Liver (tissue), 9 donors: ENCODE data around the gene GATM. TPM values are rescaled to one million over a fixed set of nuclear protein-coding genes. Genes with fewer than 3 reads are reported as not detected.

Experiments
- DNase-seq: peaks from one replicate; pipeline ENCODE4 v3.0.0-alpha.2; 2017; ENCODE audit warnings: low spot score
- H3K27ac ChIP-seq, 2 donors: one replicate each; pipeline ENCODE4 v1.7.0; 2013; ENCODE audit warnings: inconsistent platforms in 2 of 2, low read length in 2 of 2, control low read depth in 1 of 2, low read depth in 1 of 2, mild to moderate bottlenecking in 1 of 2
- H3K27me3 ChIP-seq, 4 donors: one replicate each; pipeline versions ENCODE4 v1.6.1 to v1.7.0; 2013; ENCODE audit warnings: low read length in 3 of 4, inconsistent platforms in 1 of 4, mild to moderate bottlenecking in 1 of 4, moderate library complexity in 1 of 4; ENCODE audit not compliant: control insufficient read depth in 4 of 4, insufficient read depth in 4 of 4
- H3K36me3 ChIP-seq, 4 donors: one replicate each; pipeline versions ENCODE4 v1.6.1 to v1.7.0; 2013; ENCODE audit warnings: low read length in 3 of 4, mild to moderate bottlenecking in 3 of 4, low read depth in 1 of 4, moderate library complexity in 1 of 4; ENCODE audit not compliant: control insufficient read depth in 4 of 4, insufficient read depth in 3 of 4
- H3K4me1 ChIP-seq, 4 donors: one replicate each; pipeline versions ENCODE4 v1.6.1 to v1.7.0; 2013; ENCODE audit warnings: low read length in 3 of 4, mild to moderate bottlenecking in 3 of 4, moderate library complexity in 1 of 4; ENCODE audit not compliant: control insufficient read depth in 4 of 4, insufficient read depth in 4 of 4
- H3K4me3 ChIP-seq, 3 donors: one replicate each; pipeline versions ENCODE4 v1.6.1 to v1.7.0; 2013; ENCODE audit warnings: low read length in 3 of 3, control low read depth in 1 of 3, low read depth in 1 of 3, mild to moderate bottlenecking in 1 of 3
- H3K9ac ChIP-seq, 2 donors: one replicate each; pipeline ENCODE4 v1.7.0; 2013; ENCODE audit warnings: low read length in 2 of 2, mild to moderate bottlenecking in 2 of 2, moderate library complexity in 2 of 2, control low read depth in 1 of 2, low read depth in 1 of 2
- H3K9me3 ChIP-seq, 4 donors: one replicate each; pipeline versions ENCODE4 v1.6.1 to v1.7.0; 2013; ENCODE audit warnings: low read length in 3 of 4; ENCODE audit not compliant: control insufficient read depth in 4 of 4
- FOXA1 ChIP-seq: IDR thresholded peaks from 2 replicates; pipeline ENCODE4 v1.6.1; 2016; ENCODE audit warnings: antibody characterized with exemption
- FOXA2 ChIP-seq: IDR thresholded peaks from 2 replicates; pipeline ENCODE4 v1.6.1; 2016; ENCODE audit warnings: antibody characterized with exemption
- GABPA ChIP-seq, 2 donors: IDR thresholded peaks in 1 of 2; conservative IDR thresholded peaks in 1 of 2; 2 replicates each; pipeline ENCODE4 v1.6.1; 2016; ENCODE audit warnings: antibody characterized with exemption in 2 of 2, mild to moderate bottlenecking in 1 of 2, moderate library complexity in 1 of 2
- HNF4A ChIP-seq, 2 donors: conservative IDR thresholded peaks; 2 replicates each; pipeline ENCODE4 v1.6.1; 2016; ENCODE audit warnings: antibody characterized with exemption in 2 of 2, mild to moderate bottlenecking in 2 of 2
- HNF4G ChIP-seq: IDR thresholded peaks from 2 replicates; pipeline ENCODE4 v1.6.1; 2016; ENCODE audit warnings: antibody characterized with exemption
- JUND ChIP-seq, 2 donors: IDR thresholded peaks; 2 replicates each; pipeline ENCODE4 v1.6.1; 2016; ENCODE audit warnings: antibody characterized with exemption in 2 of 2
- NR2F2 ChIP-seq: IDR thresholded peaks from 2 replicates; pipeline ENCODE4 v1.6.1; 2016; ENCODE audit warnings: antibody characterized with exemption
- RAD21 ChIP-seq, 2 donors: IDR thresholded peaks; 2 replicates each; pipeline ENCODE4 v1.6.1; 2016; ENCODE audit warnings: antibody characterized with exemption in 2 of 2, mild to moderate bottlenecking in 2 of 2
- RXRA ChIP-seq, 2 donors: IDR thresholded peaks; 2 replicates each; pipeline ENCODE4 v1.6.1; 2017 to 2018; ENCODE audit warnings: antibody characterized with exemption in 2 of 2, mild to moderate bottlenecking in 1 of 2
- SP1 ChIP-seq: IDR thresholded peaks from 2 replicates; pipeline ENCODE4 v1.6.1; 2018; ENCODE audit warnings: antibody characterized with exemption, mild to moderate bottlenecking
- TAF1 ChIP-seq: conservative IDR thresholded peaks from 2 replicates; pipeline ENCODE4 v1.6.1; 2016; ENCODE audit warnings: antibody characterized with exemption, mild to moderate bottlenecking
- YY1 ChIP-seq: IDR thresholded peaks from 2 replicates; pipeline ENCODE4 v1.6.1; 2016; ENCODE audit warnings: antibody characterized with exemption, mild to moderate bottlenecking
- WGBS: extraction: QIAGEN DNeasy Blood & Tissue Kit; methylation state at CpG from one replicate; pipeline ENCODE4 v1.1.7; 2013; 5-methylcytosine and 5-hydroxymethylcytosine counted together
- polyA plus RNA-seq, 2 donors: library from polyadenylated mRNA; stranded (reverse) in 1 of 2; unstranded in 1 of 2; fragments of 200-250 nt in 1 of 2; fragments of >200 nt in 1 of 2; fragmentation: Nextera tagmentation in 1 of 2; extraction: Ambion mirVana in 1 of 2; gene quantifications; one replicate each; pipeline versions ENCODE4 v1.2.1 to v1.2.3, GENCODE V29; 2013 to 2015
- total RNA-seq, 2 donors: library from RNA; depleted of rRNA; stranded (reverse); fragments of >200 nt; gene quantifications; one replicate each; pipeline ENCODE4 v1.2.3, GENCODE V29; 2014
- TF ChIP-seq, protein P1 (sequence below): fragments of 150-350 bp; IDR thresholded peaks from 2 replicates; pipeline ENCODE4 v1.5.1; 2017; ENCODE audit warnings: improper control_type of control experiment, low read depth, low read length; ENCODE audit not compliant: missing input control
- TF ChIP-seq, protein P2 (sequence below): IDR thresholded peaks from 2 replicates; pipeline ENCODE4 v1.6.1; 2016; ENCODE audit warnings: antibody characterized with exemption
- TF ChIP-seq, protein P3 (sequence below): IDR thresholded peaks from 2 replicates; pipeline ENCODE4 v1.6.1; 2016; ENCODE audit warnings: antibody characterized with exemption
- TF ChIP-seq, protein P4 (sequence below): IDR thresholded peaks from 2 replicates; pipeline ENCODE4 v1.6.1; 2016; ENCODE audit warnings: antibody characterized with exemption
- donor health status: healthy.
- donor health status: healthy.
- donor health status: healthy.
- donor health status: healthy.
- donor health status: healthy.

The GATM gene
- total and polyA plus RNA-seq, 4 donors = 401 to 1,079 (median 674) TPM

DNA sequence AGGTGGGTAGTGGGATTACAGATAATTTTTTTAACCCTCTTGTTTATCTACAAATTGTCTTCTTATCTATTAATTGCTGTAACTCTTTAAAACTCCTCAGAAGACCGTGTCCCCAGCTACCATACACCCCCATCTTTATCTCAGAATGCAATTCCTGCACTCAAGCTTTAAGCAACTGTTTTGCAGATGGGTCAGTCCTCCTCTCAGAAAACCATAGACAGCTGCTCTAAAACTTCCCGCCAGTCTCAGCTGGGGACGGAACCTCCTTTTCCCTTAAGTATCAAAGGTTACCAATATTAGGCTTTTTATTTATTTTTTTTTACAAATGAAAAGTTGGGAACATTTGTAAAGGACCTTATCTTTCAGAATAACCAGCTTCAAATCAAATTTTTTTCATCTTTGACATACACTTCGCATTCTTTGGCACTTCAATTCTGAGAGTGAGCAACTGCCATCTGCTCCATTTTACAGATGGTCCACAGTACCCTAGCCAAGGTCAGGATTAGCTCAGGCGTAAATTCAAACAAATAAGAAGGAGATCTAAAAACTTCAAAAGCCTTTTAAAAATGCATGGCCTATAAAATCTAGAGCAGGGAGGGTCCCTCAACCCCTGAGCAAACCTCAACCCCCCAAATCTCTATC, 1.3 kb downstream of the GATM start:
- peak overlapping the region; percentile 65 to 93 (median 72) for H3K4me3 ChIP-seq
- TF ChIP-seq RAD21 (IDR thresholded peaks at IDR 0.05) (no peak), SP1 (no peak), JUND (IDR thresholded peaks at IDR 0.05) (no peak), FOXA1 (no peak), FOXA2 (no peak), GABPA (IDR thresholded peaks at IDR 0.05 in 1 of 2, conservative IDR thresholded peaks at IDR 0.05 in 1 of 2) (no peak), NR2F2 (no peak), YY1 (no peak), HNF4A (conservative IDR thresholded peaks at IDR 0.05) (no peak), TAF1 (no peak), HNF4G (no peak)
- TF ChIP-seq, protein P1, sequence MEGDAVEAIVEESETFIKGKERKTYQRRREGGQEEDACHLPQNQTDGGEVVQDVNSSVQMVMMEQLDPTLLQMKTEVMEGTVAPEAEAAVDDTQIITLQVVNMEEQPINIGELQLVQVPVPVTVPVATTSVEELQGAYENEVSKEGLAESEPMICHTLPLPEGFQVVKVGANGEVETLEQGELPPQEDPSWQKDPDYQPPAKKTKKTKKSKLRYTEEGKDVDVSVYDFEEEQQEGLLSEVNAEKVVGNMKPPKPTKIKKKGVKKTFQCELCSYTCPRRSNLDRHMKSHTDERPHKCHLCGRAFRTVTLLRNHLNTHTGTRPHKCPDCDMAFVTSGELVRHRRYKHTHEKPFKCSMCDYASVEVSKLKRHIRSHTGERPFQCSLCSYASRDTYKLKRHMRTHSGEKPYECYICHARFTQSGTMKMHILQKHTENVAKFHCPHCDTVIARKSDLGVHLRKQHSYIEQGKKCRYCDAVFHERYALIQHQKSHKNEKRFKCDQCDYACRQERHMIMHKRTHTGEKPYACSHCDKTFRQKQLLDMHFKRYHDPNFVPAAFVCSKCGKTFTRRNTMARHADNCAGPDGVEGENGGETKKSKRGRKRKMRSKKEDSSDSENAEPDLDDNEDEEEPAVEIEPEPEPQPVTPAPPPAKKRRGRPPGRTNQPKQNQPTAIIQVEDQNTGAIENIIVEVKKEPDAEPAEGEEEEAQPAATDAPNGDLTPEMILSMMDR = no peak
- TF ChIP-seq, protein P2, sequence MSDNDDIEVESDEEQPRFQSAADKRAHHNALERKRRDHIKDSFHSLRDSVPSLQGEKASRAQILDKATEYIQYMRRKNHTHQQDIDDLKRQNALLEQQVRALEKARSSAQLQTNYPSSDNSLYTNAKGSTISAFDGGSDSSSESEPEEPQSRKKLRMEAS = no peak
- TF ChIP-seq, protein P3, sequence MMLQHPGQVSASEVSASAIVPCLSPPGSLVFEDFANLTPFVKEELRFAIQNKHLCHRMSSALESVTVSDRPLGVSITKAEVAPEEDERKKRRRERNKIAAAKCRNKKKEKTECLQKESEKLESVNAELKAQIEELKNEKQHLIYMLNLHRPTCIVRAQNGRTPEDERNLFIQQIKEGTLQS = no peak
- H3K36me3 ChIP-seq = peaks cover 0 to 12% (median 6%) of the 10 kb centered on the region in 4 donors
- H3K27ac ChIP-seq = peak overlapping the region; percentile 60 to 86
- H3K9me3 ChIP-seq = no peaks in the 10 kb centered on the region
- no peak for DNase-seq
- H3K4me1 ChIP-seq = peaks cover 2 to 43% (median 29%) of the 10 kb centered on the region in 4 donors
- H3K27me3 ChIP-seq = no peaks in the 10 kb centered on the region
- peak overlapping the region; percentile 74 to 80 for H3K9ac ChIP-seq
- WGBS = 10% methylated on average over 5 of the region's 5 CpGs

DNA sequence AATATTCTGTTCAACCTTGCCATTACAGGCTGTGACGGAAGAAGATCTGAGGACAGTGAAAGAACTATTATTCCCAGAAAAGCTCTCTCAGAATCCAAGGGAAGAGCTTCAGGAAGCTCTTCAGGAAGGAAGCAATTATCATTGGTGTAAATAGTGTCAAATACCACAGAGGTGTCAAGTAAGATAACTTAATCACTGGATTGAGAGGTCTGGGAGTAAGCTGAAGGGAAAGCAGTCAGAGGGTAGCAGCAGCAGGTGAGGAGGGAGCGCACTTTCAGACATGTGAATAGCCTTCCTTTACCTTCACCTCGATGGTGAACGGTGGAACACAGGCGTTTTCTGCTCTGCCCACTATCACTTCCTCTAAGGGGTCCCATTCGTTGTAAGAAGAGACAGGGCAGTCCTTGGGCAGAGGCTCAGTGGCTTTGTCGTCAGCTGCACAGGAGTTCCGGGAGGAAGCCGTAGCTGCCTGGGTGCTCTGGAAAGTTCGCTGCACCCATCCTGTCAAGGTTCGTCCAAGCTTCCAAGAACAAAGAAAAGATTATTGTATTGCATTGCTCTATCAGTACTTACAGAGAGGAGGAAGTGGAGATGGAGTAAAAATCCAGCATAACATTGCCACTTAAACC, 1.9 kb downstream of the GATM start:
- peaks cover 0 to 15% (median 8%) of the 10 kb centered on the region in 4 donors for H3K36me3 ChIP-seq
- H3K4me1 ChIP-seq = peaks cover 6 to 49% (median 33%) of the 10 kb centered on the region in 4 donors
- no peak for DNase-seq
- peak overlapping the region; percentile 26 to 93 (median 72) for H3K4me3 ChIP-seq
- H3K9me3 ChIP-seq = no peaks in the 10 kb centered on the region
- no peaks in the 10 kb centered on the region for H3K27me3 ChIP-seq
- WGBS = 16% methylated on average over 11 of the region's 11 CpGs
- peak overlapping the region; percentile 74 to 80 for H3K9ac ChIP-seq
- H3K27ac ChIP-seq = peak overlapping the region; percentile 52 to 59
- TF ChIP-seq SP1 = no peak
- no peak for TF ChIP-seq YY1
- TF ChIP-seq, protein P1 = no peak
- TF ChIP-seq, protein P4, sequence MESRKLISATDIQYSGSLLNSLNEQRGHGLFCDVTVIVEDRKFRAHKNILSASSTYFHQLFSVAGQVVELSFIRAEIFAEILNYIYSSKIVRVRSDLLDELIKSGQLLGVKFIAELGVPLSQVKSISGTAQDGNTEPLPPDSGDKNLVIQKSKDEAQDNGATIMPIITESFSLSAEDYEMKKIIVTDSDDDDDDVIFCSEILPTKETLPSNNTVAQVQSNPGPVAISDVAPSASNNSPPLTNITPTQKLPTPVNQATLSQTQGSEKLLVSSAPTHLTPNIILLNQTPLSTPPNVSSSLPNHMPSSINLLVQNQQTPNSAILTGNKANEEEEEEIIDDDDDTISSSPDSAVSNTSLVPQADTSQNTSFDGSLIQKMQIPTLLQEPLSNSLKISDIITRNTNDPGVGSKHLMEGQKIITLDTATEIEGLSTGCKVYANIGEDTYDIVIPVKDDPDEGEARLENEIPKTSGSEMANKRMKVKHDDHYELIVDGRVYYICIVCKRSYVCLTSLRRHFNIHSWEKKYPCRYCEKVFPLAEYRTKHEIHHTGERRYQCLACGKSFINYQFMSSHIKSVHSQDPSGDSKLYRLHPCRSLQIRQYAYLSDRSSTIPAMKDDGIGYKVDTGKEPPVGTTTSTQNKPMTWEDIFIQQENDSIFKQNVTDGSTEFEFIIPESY = no peak
- no peak for TF ChIP-seq RXRA (IDR thresholded peaks at IDR 0.05)
- TF ChIP-seq FOXA2 = no peak
- no peak for TF ChIP-seq JUND (IDR thresholded peaks at IDR 0.05)
